Activated naive CD8-positive, alpha-beta T cell treated with anti-CD3 and anti-CD28 coated beads for 36 hours (primary cell): ENCODE results near the gene UBE2G2. TPM values are rescaled to one million over a fixed set of nuclear protein-coding genes. Genes with fewer than 3 reads are reported as not detected.

Experiments used
- DNase-seq: peaks from one replicate; pipeline ENCODE4 v3.0.0; 2021
- H3K27ac Mint-ChIP-seq: one replicate; pipeline ENCODE4 v1.8.0; 2022; ENCODE audit warnings: mild to moderate bottlenecking, moderate library complexity, mixed read lengths
- H3K27me3 Mint-ChIP-seq: one replicate; pipeline ENCODE4 v1.8.0; 2022; ENCODE audit warnings: mild to moderate bottlenecking, mixed read lengths
- H3K36me3 Mint-ChIP-seq: one replicate; pipeline ENCODE4 v1.8.0; 2021; ENCODE audit warnings: mild to moderate bottlenecking, mixed read lengths
- H3K4me1 Mint-ChIP-seq: one replicate; pipeline ENCODE4 v1.8.0; 2021; ENCODE audit warnings: mixed read lengths
- H3K4me3 Mint-ChIP-seq: one replicate; pipeline ENCODE4 v1.8.0; 2022; ENCODE audit warnings: mild to moderate bottlenecking, moderate library complexity, mixed read lengths
- H3K9me3 Mint-ChIP-seq: one replicate; pipeline ENCODE4 v1.8.0; 2022; ENCODE audit warnings: mixed read lengths
- total RNA-seq, 2 experiments: library from RNA; stranded (reverse); gene quantifications; one replicate each; pipeline ENCODE4 v1.2.3, GENCODE V29; 2021

The UBE2G2 gene
- total RNA-seq, 2 experiments from 2014 or later: 115 to 124 TPM

DNA sequence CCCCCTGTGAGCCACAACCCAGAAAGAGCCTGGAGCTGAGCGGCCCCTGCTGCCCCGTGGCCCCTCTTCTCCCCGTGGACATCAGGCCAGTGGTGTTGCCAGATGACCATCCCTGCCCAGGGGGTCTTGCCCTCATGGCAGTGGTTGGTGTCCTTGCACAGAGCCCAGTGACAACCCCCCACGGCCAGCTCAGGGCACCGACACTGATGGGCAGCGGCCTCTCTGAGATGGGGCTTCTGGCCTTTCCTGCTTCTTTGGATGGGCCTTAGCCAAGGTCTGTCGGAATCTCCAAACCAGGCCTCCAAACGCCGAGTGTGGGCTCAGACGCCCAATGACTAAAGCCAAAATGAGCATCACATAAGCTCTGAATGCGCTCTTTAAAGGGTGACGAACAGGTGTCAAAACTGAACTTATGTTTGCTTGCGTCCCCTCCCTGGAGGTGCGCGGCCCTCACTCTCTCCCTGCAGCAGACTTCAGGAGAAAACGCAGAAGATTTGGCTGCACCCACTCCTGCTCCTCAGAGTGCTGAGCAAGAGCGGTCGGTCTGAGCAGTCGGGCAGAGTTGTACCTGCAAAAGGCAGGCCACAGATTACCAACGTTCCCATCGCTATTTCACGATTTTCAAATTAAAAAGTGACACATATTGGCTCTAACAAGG is 41.9 kb downstream of the UBE2G2 start:
- H3K27me3 Mint-ChIP-seq: no peaks in the 10 kb centered on the region
- H3K9me3 Mint-ChIP-seq: no peaks in the 10 kb centered on the region
- H3K4me1 Mint-ChIP-seq: no peaks in the 10 kb centered on the region
- H3K4me3 Mint-ChIP-seq: no peak overlapping the region
- no peak overlapping the region for H3K27ac Mint-ChIP-seq
- no peak for DNase-seq
- no peaks in the 10 kb centered on the region for H3K36me3 Mint-ChIP-seq

DNA sequence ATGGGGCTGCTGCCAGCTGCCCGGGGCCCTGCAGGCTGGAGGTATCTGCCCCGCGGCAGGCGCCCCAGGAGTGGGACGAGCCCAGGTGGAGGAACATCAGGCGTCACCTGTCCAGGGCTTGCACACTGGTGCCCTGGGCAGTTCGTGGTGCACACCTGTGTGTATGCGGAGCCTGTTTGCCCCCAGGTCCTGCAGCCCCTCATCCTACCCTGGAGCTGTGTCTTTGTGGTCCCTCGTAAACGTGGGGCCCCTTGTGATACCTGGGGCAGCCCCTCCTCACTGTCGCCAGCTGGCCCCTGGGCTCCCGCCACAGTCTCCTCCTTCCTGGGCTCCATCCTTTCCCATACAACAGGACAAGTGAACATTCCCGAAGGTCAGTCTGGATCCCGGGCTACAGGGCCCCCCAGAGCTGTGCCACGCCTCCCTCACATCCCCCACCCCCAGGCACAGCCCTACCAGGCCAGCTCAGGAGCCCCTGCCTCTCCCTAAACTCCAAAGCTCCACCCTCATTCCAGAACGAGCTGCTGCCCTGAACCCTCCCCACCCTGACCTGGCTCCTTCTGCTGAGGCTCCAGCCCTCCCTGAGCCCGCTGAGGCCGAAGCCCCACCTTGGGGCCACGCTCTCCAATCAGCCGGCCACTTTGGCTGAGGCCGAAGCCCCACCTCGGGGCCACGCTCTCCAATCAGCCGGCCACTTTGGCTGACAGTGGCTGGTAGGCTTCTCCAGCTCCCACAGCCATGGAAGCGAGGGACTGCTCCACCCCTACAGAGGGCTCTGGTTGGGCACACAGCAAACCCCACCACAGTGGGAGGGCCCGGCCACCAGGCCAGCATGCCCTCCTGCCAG is 42.6 kb downstream of the UBE2G2 start:
- H3K9me3 Mint-ChIP-seq: no peaks in the 10 kb centered on the region
- H3K36me3 Mint-ChIP-seq: no peaks in the 10 kb centered on the region
- no peak for DNase-seq
- no peak overlapping the region for H3K27ac Mint-ChIP-seq
- no peaks in the 10 kb centered on the region for H3K27me3 Mint-ChIP-seq
- H3K4me3 Mint-ChIP-seq: no peak overlapping the region
- no peaks in the 10 kb centered on the region for H3K4me1 Mint-ChIP-seq

DNA sequence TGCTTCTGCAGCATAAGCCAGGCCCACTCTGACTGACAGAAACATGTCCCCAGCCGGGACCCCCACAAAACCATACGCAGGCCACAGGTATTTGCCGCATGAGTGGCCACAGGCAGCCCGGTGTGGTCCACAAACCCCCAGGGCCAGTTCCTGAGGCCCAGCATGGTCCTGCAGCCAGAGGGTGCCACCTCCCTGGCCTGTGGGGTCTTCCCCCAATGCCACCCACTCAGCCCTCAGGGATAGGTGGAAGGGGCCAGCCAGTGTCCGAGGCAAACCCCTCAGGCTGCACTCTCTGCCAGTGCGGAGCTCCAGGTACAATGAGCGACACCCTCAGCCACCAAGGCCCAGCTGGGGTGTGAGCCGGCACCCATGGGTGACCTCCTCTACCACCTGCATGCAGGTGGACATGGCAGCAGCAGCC is 43.5 kb downstream of the UBE2G2 start:
- H3K27me3 Mint-ChIP-seq: no peaks in the 10 kb centered on the region
- no peaks in the 10 kb centered on the region for H3K9me3 Mint-ChIP-seq
- H3K27ac Mint-ChIP-seq: no peak overlapping the region
- no peak for DNase-seq
- no peaks in the 10 kb centered on the region for H3K36me3 Mint-ChIP-seq
- no peaks in the 10 kb centered on the region for H3K4me1 Mint-ChIP-seq
- H3K4me3 Mint-ChIP-seq: no peak overlapping the region

- Mint-ChIP-seq H3K36me3 (no peaks in the 10 kb centered on the region), H3K4me3 (no peak overlapping the region), H3K27me3 (no peaks in the 10 kb centered on the region), H3K9me3 (no peaks in the 10 kb centered on the region), H3K4me1 (no peaks in the 10 kb centered on the region), H3K27ac (no peak overlapping the region)
- DNase-seq: no peak
These were observed 43.9 kb downstream of the UBE2G2 start for GRCh38 chr21:44757731-44758130.

GRCh38 chr21:44756423-44757185 is 45.0 kb downstream of the UBE2G2 start:
- Mint-ChIP-seq H3K36me3 (no peaks in the 10 kb centered on the region), H3K27ac (no peak overlapping the region), H3K4me1 (no peaks in the 10 kb centered on the region), H3K9me3 (no peaks in the 10 kb centered on the region), H3K27me3 (peaks cover 5% of the 10 kb centered on the region), H3K4me3 (no peak overlapping the region)
- no peak for DNase-seq

- DNase-seq: no peak
These were observed 46.4 kb downstream of the UBE2G2 start for GRCh38 chr21:44755227-44755626.

DNA sequence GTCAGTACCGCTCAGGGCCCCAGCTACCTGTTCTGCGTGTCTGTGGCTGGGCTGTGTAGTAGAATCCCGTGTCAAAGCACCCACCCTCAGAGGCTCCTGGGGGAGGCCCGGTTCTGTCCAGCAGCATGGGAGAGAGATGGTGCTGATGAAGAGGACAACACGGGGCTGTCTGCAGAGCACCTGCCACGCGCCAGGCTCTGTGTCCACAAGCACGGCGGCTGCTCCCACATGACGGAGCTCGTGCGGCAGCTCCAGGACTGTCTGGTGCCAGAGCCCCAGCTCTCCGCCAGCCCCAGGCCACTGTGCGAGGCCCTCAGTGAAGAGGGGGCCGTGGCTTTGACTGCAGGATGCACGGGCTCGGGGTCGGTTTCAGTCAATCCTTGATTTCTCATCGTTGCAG is 48.3 kb downstream of the UBE2G2 start:
- no peaks in the 10 kb centered on the region for H3K36me3 Mint-ChIP-seq
- no peaks in the 10 kb centered on the region for H3K4me1 Mint-ChIP-seq
- DNase-seq: no peak
- peaks cover 18% of the 10 kb centered on the region for H3K27me3 Mint-ChIP-seq
- H3K4me3 Mint-ChIP-seq: no peak overlapping the region
- no peaks in the 10 kb centered on the region for H3K9me3 Mint-ChIP-seq
- H3K27ac Mint-ChIP-seq: no peak overlapping the region

More at GRCh38 chr21:44755227-44755626, 46.4 kb downstream of the UBE2G2 start:
- no peaks in the 10 kb centered on the region for H3K4me1 Mint-ChIP-seq
- H3K27ac Mint-ChIP-seq: no peak overlapping the region
- no peaks in the 10 kb centered on the region for H3K9me3 Mint-ChIP-seq
- H3K4me3 Mint-ChIP-seq: no peak overlapping the region
- peaks cover 15% of the 10 kb centered on the region for H3K27me3 Mint-ChIP-seq
- no peaks in the 10 kb centered on the region for H3K36me3 Mint-ChIP-seq

GRCh38 chr21:44752671-44753235 is 48.9 kb downstream of the UBE2G2 start:
- Mint-ChIP-seq H3K4me1 (no peaks in the 10 kb centered on the region), H3K4me3 (no peak overlapping the region), H3K27ac (no peak overlapping the region), H3K27me3 (peaks cover 18% of the 10 kb centered on the region), H3K36me3 (no peaks in the 10 kb centered on the region), H3K9me3 (no peaks in the 10 kb centered on the region)
- DNase-seq: no peak

DNA sequence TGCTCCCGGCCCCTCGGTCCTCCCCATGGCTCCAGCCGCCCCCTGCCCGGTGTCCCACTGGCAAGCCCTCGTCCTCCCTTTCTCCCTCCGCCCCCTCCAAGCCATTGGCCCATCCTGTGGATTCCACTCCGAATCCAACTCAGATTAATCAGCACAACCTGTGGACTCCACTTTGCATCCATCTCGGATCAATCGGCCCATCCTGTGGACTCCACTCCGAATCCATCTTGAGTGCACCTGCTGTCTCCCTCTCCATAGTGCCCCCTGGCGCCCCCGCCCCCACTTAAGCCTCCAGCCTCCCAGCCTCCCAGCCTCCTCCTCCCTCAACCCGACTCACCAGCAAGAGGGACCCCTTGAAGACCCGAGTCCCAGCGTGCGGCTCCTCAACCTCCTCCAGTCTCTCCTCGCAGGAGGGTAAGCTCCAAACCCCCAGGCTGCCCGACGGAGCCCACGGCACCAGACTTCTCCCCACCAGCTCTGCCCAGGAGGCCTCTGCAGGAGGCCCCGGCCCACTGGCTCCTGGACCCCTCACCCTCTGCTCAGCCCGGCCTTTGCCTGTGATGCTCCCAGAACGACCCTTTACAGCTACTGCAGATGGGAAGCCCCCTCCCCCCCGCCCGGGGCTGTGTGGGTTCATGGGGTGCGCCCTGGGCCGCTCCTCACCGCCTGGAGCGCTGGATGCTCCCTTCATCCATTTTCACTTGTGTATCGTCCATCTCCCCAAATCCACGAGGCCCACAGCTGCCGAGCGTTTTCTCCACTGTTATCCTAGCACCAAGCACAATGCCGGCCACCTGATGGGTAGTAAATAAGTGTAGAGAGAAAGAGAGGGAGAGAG is 49.6 kb downstream of the UBE2G2 start:
- no peak overlapping the region for H3K4me3 Mint-ChIP-seq

DNA sequence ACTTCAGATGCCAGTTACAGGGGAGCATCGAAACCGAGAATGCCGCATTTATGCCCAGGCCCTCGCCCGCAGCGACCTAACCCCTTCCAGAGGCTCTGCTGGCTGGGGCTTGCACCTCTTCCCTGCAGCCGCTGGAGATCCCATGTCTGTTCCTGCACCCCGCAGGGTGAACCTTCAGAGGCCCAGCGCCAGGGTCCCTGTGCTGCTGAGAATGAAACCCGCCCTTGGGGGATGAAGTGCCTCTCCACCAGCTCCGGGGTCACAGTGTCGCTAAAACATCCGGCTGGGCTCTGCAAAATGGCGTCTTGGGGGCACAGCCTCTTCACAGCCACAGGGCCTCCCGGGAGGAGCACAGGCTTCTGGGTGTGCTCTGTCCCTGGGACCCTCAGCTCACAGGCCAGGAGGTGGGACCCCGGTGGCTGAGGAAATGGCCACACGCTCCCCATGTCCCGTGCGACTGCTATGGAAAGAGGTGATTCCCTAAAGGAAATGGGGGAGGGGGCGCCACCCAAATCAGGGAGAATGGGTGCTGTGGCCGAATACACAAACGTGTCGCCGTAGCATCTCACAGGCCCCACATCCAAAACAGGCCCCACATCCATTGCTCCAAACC is 50.3 kb downstream of the UBE2G2 start:
- H3K36me3 Mint-ChIP-seq: no peaks in the 10 kb centered on the region
- no peaks in the 10 kb centered on the region for H3K4me1 Mint-ChIP-seq
- peaks cover 18% of the 10 kb centered on the region for H3K27me3 Mint-ChIP-seq
- H3K9me3 Mint-ChIP-seq: no peaks in the 10 kb centered on the region
- H3K4me3 Mint-ChIP-seq: no peak overlapping the region
- DNase-seq: no peak
- H3K27ac Mint-ChIP-seq: no peak overlapping the region

More for the DNA sequence above, 49.6 kb downstream of the UBE2G2 start:
- Mint-ChIP-seq H3K36me3 (no peaks in the 10 kb centered on the region), H3K9me3 (no peaks in the 10 kb centered on the region), H3K4me1 (no peaks in the 10 kb centered on the region), H3K27ac (no peak overlapping the region), H3K27me3 (peaks cover 18% of the 10 kb centered on the region)
- no peak for DNase-seq

DNA sequence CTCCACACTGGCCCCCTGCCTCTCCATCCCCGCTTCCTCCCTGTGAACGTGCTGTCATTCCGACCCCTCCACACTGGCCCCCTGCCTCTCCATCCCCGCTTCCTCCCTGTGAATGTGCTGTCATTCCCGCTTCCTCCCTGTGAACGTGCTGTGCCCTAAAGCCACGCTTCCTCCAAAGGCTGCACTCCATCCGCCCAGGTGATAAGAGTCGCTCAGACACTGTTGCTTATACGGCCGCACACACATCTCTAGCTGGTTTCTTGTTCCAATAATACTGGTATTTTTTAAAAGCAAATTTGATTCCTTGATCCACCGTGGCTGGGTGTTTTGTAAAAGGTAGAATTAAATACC is 51.0 kb downstream of the UBE2G2 start:
- no peak for DNase-seq
- H3K27ac Mint-ChIP-seq: no peak overlapping the region
- H3K4me3 Mint-ChIP-seq: no peak overlapping the region

DNA sequence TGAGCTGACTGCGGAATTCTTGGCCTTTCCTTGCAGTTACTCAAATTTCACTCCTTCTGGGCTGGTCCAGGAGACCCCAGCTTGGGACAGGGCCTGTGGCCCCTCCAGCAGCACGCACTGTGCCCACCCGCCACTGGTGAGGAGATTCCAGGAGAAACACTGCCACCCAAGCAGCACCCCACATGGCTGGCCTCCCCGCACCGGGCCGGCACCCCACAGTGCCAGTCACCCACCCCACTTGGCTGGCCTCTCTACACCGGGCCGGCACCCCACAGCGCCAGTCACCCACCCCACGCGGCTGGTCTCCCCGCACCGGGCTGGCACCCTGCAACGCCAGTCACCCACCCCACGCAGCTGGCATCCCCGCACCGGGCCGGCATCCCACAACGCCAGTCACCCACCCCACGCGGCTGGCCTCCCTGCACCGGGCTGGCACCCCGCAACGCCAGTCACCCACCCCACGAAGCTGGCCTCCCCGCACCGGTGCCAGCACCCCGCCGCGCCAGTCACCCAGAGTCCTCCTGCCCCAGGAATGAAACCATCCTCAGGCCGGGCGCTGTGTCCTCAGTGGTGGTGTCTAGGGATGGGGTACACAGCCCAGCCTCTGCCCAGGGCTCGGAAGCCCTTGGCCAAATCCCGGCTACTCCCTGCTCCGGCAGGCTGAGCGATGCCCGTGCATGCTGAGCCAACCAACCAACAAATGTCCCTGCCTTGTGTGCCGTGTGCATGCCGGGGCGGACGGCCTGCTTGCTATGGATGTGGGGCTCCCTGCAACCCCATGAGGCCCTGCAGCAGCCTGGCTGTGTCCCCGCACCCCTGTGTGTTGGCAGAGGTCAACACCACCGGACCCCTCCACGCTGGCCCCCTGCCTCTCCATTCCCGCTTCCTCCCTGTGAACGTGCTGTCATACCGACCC is 51.6 kb downstream of the UBE2G2 start:
- no peaks in the 10 kb centered on the region for H3K9me3 Mint-ChIP-seq
- H3K27me3 Mint-ChIP-seq: peaks cover 18% of the 10 kb centered on the region
- DNase-seq: no peak
- H3K4me1 Mint-ChIP-seq: no peaks in the 10 kb centered on the region
- H3K36me3 Mint-ChIP-seq: no peaks in the 10 kb centered on the region
- no peak overlapping the region for H3K4me3 Mint-ChIP-seq
- no peak overlapping the region for H3K27ac Mint-ChIP-seq

More for the DNA sequence above, 51.0 kb downstream of the UBE2G2 start:
- no peaks in the 10 kb centered on the region for H3K4me1 Mint-ChIP-seq
- H3K9me3 Mint-ChIP-seq: no peaks in the 10 kb centered on the region
- H3K27me3 Mint-ChIP-seq: peaks cover 18% of the 10 kb centered on the region
- H3K36me3 Mint-ChIP-seq: no peaks in the 10 kb centered on the region

- Mint-ChIP-seq H3K4me1 (no peaks in the 10 kb centered on the region), H3K4me3 (no peak overlapping the region), H3K27me3 (peaks cover 18% of the 10 kb centered on the region), H3K36me3 (no peaks in the 10 kb centered on the region), H3K9me3 (no peaks in the 10 kb centered on the region), H3K27ac (no peak overlapping the region)
- DNase-seq: no peak
These were observed 52.4 kb downstream of the UBE2G2 start for GRCh38 chr21:44749116-44749758.
